Stimulated activated CD4-positive, alpha-beta T cell treated with anti-CD3 and anti-CD28 coated beads, Interleukin-4, amount 100 ng/mL, for 1 hour (primary cell): ENCODE data around the gene DAAM2.
A peak's percentile ranks its signal among the peaks of the same experiment; 100 is the strongest.

Experiments
- DNase-seq: peaks from one replicate; pipeline ENCODE4 v3.0.0-alpha.2; 2020

DAAM2 gene

DNA sequence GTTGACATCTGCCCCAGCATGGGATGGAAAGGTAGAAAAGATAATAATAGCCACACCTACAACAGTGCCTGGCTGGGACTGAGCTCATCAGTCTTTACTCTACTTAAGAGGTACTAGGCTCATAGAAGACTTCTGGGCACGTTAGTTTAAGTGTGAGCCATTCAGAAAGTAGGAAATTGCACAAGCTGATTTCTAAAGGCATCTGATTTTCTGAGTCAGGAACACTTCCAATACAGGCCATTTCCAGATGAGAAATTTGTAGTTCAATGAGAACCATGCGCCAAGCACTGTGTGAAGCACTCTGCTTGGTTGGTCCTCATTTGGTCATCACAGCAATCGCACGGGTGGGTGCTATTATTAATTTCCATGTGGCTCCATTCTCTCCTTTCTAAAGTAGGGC is 99.8 kb downstream of the DAAM2 start:
- DNase-seq, result no peak

DNA sequence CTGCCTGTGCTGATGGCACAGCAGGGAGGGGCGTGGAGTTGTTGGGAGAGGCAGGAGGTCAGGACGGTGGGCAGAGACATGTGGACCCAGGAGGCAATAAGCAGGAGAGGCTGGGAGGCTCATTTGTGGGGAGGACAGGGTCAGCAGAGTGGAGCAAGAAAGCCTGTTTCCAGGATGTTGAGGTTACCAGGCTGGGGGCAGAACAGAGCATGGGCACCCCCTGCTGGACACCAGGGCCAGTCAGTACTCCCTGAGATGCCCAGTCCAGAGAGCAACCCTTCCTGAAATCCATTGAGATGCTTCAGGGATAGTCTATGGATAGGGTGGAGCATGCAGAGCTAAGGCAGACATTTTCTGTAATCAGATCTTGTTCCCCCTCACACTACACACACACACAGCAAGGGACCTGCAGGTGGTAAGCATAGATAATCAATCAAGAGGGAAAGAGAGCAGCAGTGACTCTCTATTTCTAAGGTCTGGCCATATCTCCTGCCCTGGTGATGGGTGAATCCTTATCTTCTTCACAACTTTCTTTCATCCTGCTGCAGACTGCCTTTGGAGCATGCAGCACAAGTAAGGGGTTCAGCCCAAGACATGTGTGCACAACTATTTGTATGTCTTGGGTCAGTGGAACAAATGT is 100.4 kb downstream of the DAAM2 start:
- peak; percentile 4 for DNase-seq

DNA sequence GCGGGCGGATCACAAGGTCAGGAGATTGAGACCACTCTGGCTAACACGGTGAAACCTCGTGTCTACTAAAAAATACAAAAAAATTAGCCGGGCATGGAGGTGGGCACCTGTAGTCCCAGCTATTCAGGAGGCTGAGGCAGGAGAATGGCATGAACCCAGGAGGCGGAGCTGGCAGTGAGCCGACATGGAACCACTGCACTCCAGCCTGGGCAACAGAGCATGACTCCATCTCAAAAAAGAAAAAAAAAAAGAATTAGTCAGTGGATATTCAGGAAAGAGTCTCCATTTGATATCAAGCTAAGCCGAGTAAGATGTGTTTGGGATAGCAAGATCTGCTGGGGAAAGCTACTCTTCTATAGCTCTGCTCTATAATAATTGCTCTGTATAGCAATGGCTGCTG is 101.1 kb downstream of the DAAM2 start:
- DNase-seq, result no peak

DNA sequence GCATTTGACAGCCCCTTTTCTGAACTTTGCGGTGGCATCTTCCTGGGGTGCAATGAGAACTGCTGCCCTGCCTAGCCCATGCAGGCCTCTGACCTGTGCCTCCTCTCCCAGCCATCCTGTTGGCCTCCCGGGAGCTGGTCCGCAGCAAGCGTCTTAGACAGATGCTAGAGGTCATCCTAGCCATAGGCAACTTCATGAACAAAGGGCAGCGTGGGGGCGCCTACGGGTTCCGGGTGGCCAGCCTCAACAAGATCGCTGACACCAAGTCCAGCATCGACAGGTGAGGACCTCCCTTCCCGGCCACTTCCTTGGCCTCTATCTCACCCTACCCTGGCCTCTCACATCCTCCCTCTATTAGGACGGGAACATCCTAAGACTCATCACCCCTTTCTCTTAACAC is 104.5 kb downstream of the DAAM2 start:
- no peak for DNase-seq

DNA sequence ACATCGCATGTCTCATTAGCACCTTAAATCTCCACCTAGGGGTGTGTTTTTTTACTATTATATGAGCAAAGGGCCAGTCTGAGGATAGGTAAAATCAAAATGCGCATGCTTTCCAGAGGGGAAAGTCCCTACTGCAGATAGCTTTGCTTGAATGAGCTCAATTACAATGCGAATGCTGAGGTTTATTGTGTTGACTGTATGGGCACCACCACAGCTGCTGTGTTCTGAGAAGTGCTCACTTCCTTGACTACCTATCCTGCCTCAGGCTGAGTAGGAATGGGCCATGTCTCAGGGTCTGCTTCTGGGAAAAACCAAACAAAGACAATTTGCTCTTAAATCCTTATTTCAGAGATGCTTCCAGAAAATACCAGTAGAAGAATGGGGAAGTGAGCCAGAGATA is 105.5 kb downstream of the DAAM2 start:
- DNase-seq, result no peak

DNA sequence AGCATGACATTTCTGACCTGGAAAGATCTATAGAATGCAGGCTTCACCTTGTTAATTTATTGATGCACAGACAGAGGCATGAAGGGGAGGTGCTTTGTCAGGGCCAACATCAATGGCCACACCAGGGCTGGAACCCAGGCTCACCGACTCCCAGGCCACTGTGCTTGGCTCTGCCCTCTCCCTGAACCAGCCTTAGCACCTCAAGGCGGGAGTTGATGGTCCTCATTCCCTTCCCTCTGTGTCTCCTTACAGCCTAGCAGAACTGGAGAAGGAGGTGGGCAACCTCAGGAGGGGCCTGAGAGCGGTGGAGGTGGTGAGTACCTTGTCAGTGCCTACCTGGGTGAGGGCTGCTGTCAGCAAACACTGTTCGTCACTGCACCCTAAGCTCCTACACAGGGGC is 106.4 kb downstream of the DAAM2 start:
- DNase-seq, result no peak

DNA sequence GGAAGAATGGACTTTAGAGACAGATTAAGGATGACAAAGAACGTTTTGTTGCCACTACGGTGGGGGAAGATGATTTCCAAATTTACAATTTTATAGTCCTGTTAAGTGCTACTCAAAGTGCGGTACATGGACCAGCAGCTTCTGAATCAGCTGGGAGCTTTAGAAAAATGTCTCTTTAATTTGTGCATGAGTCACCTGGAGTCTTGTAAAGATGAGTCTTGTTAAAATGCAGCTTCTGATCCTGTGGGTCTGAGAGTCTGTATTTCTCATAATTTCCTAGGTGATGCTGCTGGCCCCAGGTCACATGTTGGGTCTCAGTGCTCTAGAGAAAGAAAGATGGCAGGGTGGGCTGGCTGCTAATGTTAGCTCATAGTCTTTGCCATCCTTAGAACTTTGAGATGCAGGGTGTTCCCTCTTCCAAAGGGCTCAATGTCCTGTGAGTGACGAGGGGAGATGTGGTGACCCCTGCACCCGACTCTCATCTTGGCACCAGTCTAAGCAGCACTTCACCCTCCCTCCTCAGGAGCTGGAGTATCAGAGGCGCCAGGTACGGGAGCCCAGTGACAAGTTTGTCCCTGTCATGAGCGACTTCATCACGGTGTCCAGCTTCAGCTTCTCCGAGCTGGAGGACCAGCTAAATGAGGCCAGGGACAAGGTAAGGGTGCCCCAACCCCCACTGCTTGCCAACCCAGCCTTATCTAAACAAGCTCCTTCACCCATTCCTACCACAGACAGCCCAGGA is 107.5 kb downstream of the DAAM2 start:
- DNase-seq, result no peak

DNA sequence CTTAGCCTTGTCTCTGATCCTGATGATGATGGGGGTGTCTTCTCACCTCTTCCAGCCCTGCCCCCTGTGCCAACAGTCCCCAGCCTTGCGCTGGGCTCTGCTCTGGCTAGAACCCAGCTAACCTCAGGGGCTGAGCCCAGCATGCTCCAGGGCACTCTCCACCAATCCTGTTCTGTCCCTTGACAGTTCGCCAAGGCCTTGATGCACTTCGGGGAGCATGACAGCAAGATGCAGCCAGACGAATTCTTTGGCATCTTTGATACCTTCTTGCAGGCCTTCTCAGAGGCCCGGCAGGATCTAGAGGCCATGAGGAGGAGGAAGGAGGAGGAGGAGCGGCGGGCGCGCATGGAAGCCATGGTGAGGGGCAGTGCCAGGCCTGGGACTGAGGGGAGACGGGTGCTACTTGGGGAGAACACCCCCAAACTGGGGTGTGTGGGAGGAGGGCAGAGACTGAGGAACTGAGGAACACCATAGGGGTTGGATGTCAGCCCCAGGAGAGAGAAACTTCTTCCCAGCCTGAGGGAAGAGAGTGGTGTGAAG is 109.0 kb downstream of the DAAM2 start:
- no peak for DNase-seq

DNA sequence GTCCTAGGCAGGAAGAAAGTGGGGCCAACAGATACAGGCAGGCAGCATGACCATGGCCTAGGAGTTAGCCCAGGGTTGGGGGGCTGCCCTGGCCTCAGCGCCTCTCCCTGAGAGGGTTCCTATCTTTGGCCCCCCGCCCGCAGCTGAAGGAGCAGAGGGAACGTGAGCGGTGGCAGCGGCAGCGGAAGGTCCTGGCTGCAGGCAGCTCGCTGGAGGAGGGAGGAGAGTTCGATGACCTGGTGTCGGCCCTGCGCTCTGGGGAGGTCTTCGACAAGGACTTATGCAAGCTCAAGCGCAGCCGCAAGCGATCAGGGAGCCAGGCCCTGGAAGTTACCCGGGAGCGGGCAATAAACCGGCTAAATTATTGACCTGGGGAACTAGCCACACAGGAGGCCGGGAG is 109.5 kb downstream of the DAAM2 start:
- no peak for DNase-seq

DNA sequence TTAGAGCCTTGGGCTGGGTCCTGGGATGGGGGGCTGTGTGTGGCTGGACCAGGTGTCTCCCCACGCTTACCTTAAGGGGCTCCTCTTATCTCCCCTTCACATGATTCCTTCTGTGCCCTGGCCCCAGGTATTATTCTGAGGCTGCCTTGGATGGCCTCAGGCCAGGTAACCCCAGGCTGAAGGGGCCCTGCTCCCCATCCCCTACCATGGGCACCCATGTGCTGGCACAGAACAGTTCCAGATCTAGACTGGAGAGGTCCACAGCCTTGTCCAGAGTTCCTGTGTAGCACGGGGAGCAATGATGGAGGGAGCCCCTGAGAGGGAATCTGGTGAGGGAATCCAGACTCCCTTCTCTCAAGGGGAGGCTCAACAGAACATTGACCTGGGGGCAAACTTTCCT is 110.0 kb downstream of the DAAM2 start:
- no peak for DNase-seq

DNA sequence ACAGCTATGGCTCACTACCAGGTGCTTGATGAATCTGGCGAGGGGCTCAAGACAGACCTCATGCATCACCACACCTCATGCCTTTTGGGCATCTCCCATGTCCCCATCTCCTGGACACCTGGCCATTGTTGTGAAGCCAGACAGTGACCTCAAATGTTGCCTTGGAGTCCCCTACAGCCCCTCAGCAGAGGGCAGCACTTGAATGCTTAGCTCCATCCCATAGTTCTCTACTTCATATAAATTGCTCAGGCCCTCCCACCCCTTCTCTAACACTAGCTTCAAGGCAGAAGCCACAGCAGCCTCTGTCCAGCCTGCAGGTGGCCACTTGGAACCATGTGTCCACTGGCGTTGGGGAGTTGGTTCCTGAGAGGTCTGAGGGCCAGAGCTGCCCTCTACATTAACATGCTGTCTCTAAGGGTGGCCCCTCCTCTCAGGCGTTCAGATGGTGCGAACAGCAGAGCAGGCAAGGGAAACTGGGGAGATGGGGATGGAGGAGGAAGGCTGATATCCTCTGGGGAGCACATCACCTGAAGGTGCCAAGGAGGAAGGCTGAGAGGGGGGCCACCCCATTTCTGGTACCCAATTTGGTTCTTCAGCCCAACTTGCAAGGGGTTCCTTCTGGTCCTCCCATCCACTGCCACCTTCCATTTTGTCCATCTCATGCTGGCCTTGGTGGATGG is 110.8 kb downstream of the DAAM2 start:
- DNase-seq, result no peak

DNA sequence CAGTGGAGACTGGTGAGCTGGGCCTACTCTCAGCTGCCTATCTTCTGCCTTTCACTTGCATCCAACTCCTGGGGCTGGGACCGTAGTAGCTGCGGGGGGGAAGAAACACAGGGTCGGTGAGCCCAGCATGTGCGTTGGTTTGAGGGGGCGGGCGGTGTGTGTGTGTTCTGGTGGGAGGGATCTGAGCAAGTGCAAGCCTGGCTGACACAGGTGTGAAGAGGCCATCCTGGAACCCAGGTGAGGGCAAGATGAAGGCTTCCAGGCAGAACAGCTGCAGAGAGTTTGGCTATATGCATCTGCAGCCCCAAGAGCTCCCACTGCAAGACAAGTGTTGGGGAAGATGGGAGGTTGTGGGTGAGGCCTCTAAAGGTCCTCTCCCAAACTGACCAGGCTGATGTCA is 111.5 kb downstream of the DAAM2 start:
- no peak for DNase-seq

DNA sequence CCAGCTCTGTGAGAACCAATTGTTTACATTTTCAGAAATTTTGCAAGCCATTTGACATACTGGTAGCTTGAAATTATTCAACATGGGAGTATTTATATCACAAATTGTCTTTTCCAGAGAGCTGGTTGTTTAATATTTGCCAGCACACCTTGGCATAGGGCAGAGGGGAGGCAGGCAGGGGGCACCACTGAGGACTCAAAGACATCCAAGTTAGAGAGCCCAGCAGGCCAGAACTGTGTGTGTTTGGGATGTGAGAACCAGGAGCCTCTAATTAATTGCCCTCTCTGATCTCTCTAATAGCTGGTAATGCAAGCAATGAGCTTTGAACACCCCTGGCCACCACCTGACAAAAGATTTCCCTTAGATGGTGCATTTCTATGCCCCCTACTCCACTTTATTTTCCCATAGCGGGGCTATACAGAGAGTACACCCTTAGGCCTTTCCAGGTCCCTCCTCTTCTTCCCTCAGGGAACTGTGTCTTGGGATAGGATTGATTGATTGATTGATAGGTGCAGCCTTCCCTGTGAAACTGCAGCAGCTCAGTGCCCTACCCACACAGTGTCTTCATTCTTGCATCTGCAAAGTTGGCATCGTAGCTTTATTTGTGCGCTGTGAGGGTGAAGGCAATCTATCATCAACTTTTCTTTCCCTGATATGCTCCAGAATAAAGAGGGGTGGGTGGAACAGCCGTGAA is 112.9 kb downstream of the DAAM2 start:
- DNase-seq, result no peak

DNA sequence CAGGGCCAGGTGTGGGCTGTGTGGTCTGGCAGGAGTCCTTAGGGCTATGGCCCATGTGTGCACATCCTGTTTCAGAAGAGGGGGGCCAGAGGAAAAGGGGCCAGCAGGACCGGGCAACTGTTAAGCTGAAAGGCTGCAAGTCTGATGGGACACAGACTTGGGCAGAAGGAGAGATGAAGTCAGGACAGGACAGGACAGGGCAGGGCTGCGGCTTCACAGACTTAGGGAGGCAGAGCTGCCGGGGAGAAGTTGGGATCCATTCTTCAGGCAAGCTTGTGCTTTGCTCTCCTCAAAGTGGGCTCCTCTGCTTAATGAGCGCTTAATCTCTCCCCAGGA is 113.4 kb downstream of the DAAM2 start:
- DNase-seq, result no peak

DNA sequence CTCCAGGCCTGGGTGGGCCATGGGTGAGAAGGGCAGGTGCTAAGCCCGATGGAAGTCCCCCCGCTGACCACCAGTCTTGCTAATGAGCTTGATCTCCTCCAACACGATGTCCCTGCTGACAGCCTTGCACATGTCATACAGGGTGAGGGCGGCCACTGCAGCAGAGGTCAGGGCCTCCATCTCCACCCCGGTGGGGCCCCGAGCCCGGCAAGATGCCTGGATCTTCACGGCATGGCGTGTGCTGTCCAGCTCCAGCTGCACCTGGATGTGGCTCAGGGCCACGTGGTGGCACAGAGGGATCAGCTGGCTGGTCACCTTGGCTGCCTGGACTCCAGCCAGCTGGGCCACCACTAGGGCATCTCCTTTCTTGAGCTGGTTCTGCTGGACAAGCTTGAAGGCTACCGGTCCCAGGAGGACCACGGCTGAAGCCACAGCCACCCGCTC is 114.2 kb downstream of the DAAM2 start:
- DNase-seq, result no peak

DNA sequence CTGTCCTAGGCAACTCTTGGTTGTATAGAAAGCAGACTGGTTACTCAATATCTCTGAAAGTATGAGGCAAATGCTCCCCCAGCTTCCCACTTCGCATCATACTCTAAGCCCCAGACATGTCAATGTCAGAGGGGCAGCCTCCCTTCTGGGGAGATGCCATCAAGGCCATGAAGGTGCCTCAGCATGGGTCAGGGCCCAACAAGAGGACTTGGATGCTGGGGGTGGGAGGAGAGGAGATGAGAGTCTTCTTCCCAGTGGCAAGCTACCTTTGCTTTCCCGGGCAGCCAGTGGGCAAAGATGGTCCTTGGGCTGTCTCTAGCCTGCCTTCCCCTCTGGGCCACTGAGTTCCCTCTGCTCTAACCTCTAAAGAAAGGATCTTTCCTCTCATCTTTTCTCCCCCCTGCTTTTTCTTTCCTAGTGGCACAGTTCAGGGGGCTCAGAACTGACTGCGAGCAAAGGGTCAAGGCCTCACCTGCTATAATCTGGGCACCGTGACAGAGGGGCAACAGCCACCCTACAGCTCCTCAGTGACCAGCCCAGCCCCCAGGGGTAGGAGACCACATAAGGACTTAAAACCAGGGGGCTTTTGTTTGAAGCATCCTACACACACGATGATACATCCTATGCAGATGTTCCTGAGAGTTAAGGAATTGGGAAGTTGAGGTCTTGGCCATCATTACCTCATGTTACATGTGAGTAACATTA is 115.8 kb downstream of the DAAM2 start:
- DNase-seq, result no peak

DNA sequence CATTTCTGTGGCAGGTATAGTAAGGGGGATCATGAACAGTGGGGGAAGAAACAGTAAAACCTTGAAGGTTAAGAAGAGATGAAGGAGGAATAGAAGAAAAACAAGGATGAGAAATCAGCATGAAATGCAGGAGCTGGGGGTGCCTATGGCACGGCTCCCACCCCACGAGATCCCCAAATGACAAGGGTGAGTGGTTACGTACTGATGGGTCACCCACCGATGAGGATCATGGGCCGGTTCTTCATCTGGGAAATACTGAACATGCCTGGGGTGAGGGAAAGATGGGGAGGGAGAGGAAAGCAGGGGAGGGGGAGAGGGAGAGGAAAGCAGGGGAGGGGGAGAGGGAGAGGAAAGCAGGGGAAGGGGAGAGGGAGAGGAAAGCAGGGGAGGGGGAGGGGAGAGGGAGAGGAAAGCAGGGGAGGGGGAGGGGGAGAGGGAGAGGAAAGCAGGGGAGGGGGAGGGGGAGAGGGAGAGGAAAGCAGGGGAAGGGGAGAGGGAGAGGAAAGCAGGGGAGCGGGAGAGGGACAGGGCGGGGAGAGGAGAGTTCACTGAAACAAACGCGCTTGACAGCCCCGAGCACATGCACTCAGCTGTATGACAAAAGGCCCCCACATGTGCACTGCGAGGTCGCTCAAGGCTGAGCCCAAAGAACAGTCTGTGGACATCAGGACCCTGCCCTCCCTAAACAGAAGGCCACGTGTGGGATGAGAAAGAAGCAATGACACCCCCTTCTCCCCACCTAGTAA is 116.8 kb downstream of the DAAM2 start:
- no peak for DNase-seq

DNA sequence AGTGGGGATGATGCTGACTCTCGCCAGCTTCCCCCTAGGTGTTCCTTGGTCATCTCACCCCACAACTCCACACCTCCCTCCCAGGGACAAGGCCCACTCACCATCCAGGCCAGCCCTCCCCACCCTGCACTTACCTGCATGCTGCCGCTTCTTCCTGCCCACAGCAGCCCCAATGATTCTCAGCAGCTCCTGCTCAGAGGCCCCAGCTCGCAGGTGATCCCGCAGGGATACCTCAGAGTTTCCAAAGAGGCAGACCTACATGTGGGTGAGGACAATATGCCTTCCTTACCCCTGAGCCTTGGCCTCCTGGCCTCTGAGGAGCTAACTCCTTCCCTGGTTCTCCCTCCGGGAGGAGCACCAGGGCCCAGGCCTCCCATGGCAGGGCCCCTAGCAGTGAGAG is 117.5 kb downstream of the DAAM2 start:
- DNase-seq, result no peak

DNA sequence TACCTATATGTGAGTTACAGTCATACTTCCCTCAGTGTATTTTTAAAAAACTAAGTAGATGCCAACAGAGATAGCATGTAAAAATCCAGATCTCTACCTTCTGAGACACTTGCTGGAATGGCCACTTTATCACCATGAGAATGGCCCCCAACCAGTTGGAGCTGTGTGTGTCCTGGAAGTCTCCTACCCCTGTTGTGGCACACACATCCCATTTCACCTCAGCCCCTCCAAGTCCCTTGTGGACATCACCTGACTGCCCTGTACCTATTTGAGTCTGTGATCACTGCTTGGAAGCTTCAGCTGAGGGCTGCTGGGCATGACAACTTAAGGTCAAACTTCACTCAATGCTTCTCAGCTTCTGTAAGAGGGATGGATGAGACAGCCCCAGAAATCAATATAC is 118.0 kb downstream of the DAAM2 start:
- DNase-seq, result no peak

DNA sequence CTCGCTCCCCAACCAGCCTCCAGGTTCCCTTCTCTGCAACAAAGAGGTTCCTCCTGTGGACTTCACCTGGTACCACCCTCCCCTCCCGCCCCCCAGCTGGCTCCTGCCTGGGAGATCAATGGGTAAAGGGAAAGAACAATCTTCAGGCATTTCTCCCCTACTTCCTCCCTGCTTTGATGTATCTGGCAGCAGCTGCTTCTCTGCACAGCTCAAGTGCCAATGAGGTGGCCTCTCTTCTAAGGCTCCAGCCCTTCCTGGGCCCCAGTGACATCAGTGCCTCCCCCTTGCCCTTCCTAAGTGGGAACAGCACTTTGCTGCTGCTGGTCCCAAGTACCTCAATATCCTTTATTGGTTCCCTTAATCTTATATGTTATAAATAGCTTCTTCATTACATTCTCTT is 118.6 kb downstream of the DAAM2 start:
- DNase-seq, result no peak

DNA sequence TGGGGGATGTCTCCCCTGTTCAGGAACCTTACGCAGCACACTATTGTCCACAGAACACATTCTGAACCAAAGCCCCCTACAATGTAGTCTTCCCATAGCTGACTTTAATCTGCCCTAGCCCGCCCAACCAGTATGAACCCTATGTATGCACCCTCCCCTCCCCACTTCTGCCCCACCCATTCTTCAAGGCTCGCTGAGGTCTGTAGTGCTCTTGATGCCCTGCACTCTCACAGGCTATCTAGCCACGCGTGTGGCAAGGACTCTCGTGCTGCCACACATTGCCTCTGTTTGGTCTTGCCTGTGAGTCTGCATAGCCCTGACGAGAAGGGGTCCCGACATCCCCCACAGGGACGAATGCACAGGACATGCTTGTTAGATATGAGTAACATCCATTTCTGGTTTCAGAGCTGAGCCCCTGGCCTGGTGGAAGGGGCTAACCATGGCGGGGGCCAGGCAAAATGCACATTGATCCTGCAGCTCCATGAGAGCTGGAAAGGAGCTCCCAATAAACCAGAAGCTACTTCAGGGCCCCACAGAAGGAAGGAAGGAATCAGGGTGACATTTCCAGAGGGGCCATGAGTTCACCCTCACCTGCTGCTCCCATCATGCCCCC is 119.4 kb downstream of the DAAM2 start:
- no peak for DNase-seq

DNA sequence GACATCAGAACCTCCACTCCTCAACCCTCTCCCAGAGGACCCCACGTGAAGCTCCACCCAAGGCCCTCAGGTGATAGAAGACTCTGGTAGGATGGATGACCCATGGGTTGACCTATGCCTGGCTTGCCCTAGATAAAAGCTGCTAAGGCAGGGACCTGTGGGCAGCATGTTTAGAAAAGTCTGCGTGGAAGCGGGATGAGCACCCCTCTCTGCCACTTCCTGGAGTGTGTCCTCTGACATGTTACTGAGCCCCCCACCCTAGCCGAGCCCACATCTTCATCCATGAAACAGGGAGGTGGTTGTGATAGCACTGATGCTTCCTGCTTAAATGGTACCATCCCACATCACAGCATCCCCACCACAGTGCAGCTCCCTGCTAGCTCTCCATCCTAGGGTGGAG is 120.3 kb downstream of the DAAM2 start:
- DNase-seq, result no peak
